Measurements from ENCODE around the gene TACR2. TPM values are rescaled to one million over a fixed set of nuclear protein-coding genes. Genes with fewer than 3 reads are reported as not detected.

The TACR2 gene
- total RNA-seq, 4 donors from 2014 or later, result 0.36 to 0.49 TPM; not detected in 2

DNA sequence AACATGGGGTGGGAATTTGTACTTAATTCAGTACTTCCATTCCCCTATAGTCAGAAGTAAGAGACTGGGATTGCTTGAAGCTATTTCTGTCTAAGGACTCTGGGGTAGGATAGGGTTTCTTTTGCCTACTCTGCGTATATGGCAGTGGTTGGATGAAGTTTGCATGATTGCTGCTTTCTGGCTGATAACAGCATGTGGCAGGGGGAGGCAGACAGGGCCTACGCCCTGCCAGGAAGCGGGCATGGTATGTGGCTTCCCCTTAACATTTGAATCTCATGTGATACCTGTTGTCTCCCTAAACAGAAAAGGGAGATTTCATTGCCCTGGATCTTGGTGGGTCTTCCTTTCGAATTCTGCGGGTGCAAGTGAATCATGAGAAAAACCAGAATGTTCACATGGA is 57.1 kb downstream of the TACR2 start:
- Histone ChIP-seq H3K27me3 (no peaks in the 10 kb centered on the region), H3K27ac (peak overlapping the region; percentile 89 to 93 (median 92)), H3K4me3 (no peak overlapping the region), H3K36me3 (peaks cover 0 to 1% of the 10 kb centered on the region in 2 donors), H3K9me3 (no peaks in the 10 kb centered on the region), H3K4me1 (peaks cover 57 to 59% of the 10 kb centered on the region in 2 donors)
- TF ChIP-seq, protein P1, sequence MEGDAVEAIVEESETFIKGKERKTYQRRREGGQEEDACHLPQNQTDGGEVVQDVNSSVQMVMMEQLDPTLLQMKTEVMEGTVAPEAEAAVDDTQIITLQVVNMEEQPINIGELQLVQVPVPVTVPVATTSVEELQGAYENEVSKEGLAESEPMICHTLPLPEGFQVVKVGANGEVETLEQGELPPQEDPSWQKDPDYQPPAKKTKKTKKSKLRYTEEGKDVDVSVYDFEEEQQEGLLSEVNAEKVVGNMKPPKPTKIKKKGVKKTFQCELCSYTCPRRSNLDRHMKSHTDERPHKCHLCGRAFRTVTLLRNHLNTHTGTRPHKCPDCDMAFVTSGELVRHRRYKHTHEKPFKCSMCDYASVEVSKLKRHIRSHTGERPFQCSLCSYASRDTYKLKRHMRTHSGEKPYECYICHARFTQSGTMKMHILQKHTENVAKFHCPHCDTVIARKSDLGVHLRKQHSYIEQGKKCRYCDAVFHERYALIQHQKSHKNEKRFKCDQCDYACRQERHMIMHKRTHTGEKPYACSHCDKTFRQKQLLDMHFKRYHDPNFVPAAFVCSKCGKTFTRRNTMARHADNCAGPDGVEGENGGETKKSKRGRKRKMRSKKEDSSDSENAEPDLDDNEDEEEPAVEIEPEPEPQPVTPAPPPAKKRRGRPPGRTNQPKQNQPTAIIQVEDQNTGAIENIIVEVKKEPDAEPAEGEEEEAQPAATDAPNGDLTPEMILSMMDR (IDR thresholded peaks at IDR 0.05 in 4 of 5, conservative IDR thresholded peaks at IDR 0.05 in 1 of 5), result no peak
- TF ChIP-seq POLR2A (IDR thresholded peaks at IDR 0.05), result no peak
- ATAC-seq, result peak in 1 of 2 donors; percentile 26
- in situ Hi-C loops (cut with MboI; ENCODE audit: low sequenced_read_pairs in 4 of 4), result no loop called here
- no peak for DNase-seq
- intact Hi-C loops (cut with DNase I; ENCODE audit: low total_unique reads), result no loop called here

DNA sequence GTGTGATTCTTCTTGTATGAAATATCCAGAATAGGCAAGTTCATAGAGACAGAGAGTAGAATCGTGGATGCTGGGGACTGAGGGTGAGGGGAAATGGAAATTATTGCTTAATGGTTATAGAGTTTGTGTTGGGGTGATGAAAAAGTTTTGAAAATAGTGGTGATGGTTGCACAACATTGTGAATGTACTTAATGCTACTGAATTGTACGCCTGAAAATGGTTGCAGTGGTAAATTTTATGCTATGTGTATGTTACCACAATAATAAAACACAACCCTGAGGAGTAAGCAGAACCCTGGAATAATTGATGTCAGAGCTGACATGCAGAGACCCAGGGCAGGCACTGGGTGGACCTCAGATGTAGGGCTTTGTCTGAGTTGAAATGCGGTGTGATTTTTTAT is 57.6 kb downstream of the TACR2 start:
- Histone ChIP-seq H3K4me1 (peaks cover 53 to 55% of the 10 kb centered on the region in 2 donors), H3K4me3 (no peak overlapping the region), H3K9me3 (no peaks in the 10 kb centered on the region), H3K27me3 (no peaks in the 10 kb centered on the region), H3K27ac (peak overlapping the region; percentile 89 to 93 (median 92)), H3K36me3 (no peaks in the 10 kb centered on the region)
- TF ChIP-seq, protein P1 (IDR thresholded peaks at IDR 0.05 in 4 of 5, conservative IDR thresholded peaks at IDR 0.05 in 1 of 5), result no peak
- no peak for TF ChIP-seq POLR2A (IDR thresholded peaks at IDR 0.05)
- ATAC-seq (no peak), DNase-seq (no peak)
- intact Hi-C loops (cut with DNase I; ENCODE audit: low total_unique reads) (no loop called here), in situ Hi-C loops (cut with MboI; ENCODE audit: low sequenced_read_pairs in 4 of 4) (no loop called here)

DNA sequence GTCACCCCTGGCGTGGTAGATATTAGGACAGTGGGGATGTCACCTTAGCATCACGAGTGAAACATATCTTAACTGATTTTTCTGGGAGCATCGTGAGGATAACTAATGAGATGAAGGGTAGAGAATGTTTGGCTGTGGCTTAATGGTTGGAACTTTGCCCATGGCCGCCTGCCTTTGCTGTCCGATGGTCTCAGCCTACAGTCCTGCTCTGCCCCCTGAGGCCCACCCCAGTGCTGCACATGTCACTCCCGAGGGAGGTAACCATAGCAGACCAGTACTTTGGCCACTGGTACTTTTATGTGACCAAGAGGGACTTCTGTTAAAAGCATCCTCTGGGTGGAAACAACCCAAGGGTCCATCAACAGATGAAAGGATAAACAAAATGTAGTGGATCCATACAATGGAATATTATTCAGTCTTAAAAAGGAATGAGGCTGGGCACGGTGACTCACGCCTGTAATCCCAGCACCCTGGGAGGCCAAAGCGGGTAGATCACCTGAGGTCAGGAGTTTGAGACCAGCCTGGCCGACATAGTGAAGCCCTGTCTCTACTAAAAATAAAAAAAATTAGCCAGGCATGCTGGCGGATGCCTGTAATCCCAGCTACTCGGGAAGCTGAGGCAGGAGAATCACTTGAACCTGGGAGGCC is 58.4 kb downstream of the TACR2 start:
- intact Hi-C loops (cut with DNase I; ENCODE audit: low total_unique reads) (no loop called here), in situ Hi-C loops (cut with MboI; ENCODE audit: low sequenced_read_pairs in 4 of 4) (no loop called here)
- Histone ChIP-seq H3K36me3 (no peaks in the 10 kb centered on the region), H3K9me3 (no peaks in the 10 kb centered on the region), H3K27me3 (no peaks in the 10 kb centered on the region), H3K27ac (peak overlapping the region; percentile 89 to 93 (median 92)), H3K4me3 (no peak overlapping the region), H3K4me1 (peaks cover 45 to 47% of the 10 kb centered on the region in 2 donors)
- TF ChIP-seq POLR2A (IDR thresholded peaks at IDR 0.05), result no peak
- TF ChIP-seq, protein P1 (IDR thresholded peaks at IDR 0.05 in 4 of 5, conservative IDR thresholded peaks at IDR 0.05 in 1 of 5), result no peak
- DNase-seq (no peak), ATAC-seq (no peak)

DNA sequence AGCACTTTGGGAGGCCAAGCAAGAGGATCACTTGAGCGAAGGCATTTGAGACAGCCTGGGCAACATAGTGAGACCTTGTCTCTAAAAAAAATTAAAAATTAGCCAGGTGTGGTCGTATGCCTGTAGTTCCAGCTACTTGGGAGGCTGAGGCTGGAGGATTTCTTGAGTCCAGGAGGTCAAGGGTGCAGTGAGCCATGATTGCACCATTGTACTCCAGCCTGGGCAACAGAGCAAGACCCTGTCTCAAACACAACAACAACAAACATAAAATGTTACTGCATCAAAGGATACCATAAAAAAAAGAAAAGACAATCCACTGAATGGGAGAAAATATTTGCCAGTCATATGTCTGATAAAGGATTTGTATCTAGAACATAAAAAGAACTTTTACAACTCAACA is 60.5 kb downstream of the TACR2 start:
- intact Hi-C loops (cut with DNase I; ENCODE audit: low total_unique reads), result no loop called here
- TF ChIP-seq, protein P1 (IDR thresholded peaks at IDR 0.05 in 4 of 5, conservative IDR thresholded peaks at IDR 0.05 in 1 of 5), result no peak
- TF ChIP-seq POLR2A (IDR thresholded peaks at IDR 0.05), result no peak
- Histone ChIP-seq H3K9me3 (no peaks in the 10 kb centered on the region), H3K36me3 (no peaks in the 10 kb centered on the region), H3K4me1 (peaks cover 27 to 28% of the 10 kb centered on the region in 2 donors), H3K27me3 (no peaks in the 10 kb centered on the region), H3K4me3 (no peak overlapping the region), H3K27ac (no peak overlapping the region)
- in situ Hi-C loops (cut with MboI; ENCODE audit: low sequenced_read_pairs in 4 of 4), result no loop called here
- DNase-seq, result no peak
- no peak for ATAC-seq
